Fibroblast of mammary gland (primary cell): ENCODE results near the gene BCL2L15.

Experiments used
- DNase-seq: peaks from one replicate; pipeline ENCODE4 v3.0.0-alpha.2; 2010; ENCODE audit warnings: low read depth
- H3K4me3 ChIP-seq: 2 replicates; pipeline ENCODE4 v1.5.1; 2011; ENCODE audit warnings: low read depth, mild to moderate bottlenecking, low read length, moderate library complexity; ENCODE audit not compliant: control insufficient read depth
- CTCF ChIP-seq: conservative IDR thresholded peaks from 2 replicates; pipeline ENCODE4 v1.5.1; 2011; ENCODE audit warnings: low read depth, low read length, inconsistent platforms; ENCODE audit not compliant: control insufficient read depth, insufficient read depth

BCL2L15 gene

GRCh38 chr1:113859478-113860175 lies 27.8 kb downstream of the BCL2L15 start:
- no peak overlapping the region for H3K4me3 ChIP-seq
- no peak for TF ChIP-seq CTCF
- DNase-seq: no peak

GRCh38 chr1:113858982-113859381 lies 28.4 kb downstream of the BCL2L15 start:
- H3K4me3 ChIP-seq: no peak overlapping the region
- no peak for DNase-seq
- TF ChIP-seq CTCF: no peak

GRCh38 chr1:113858418-113858817 lies 29.0 kb downstream of the BCL2L15 start:
- no peak overlapping the region for H3K4me3 ChIP-seq
- DNase-seq: no peak
- no peak for TF ChIP-seq CTCF

- no peak for TF ChIP-seq CTCF
- no peak overlapping the region for H3K4me3 ChIP-seq
- DNase-seq: no peak
Measured at GRCh38 chr1:113857776-113858175, 29.6 kb downstream of the BCL2L15 start.

- no peak overlapping the region for H3K4me3 ChIP-seq
- no peak for DNase-seq
- no peak for TF ChIP-seq CTCF
Measured at GRCh38 chr1:113856401-113856790, 31.0 kb downstream of the BCL2L15 start.

- DNase-seq: no peak
- H3K4me3 ChIP-seq: no peak overlapping the region
- no peak for TF ChIP-seq CTCF
Measured at GRCh38 chr1:113855630-113856400, 31.6 kb downstream of the BCL2L15 start.
